H9 (cell line): ENCODE data around the gene NXN. TPM values are rescaled to one million over a fixed set of nuclear protein-coding genes. Genes with fewer than 3 reads are reported as not detected.
A peak's percentile ranks its signal among the peaks of the same experiment; 100 is the strongest.

Experiments used
- DNase-seq: peaks from one replicate; pipeline ENCODE4 v3.0.0-alpha.2; 2017
- H2AFZ ChIP-seq: one replicate; pipeline ENCODE4 v1.6.1; 2013; ENCODE audit warnings: mild to moderate bottlenecking, low read length, control low read depth, moderate library complexity
- H2AK5ac ChIP-seq: 2 replicates; pipeline ENCODE4 v1.6.1; 2013; ENCODE audit warnings: low read length, control low read depth, mixed read lengths; ENCODE audit not compliant: insufficient read length
- H2BK120ac ChIP-seq: one replicate; pipeline ENCODE4 v1.6.1; 2013; ENCODE audit warnings: low read depth, mild to moderate bottlenecking, low read length, control low read depth, inconsistent platforms; ENCODE audit not compliant: poor library complexity, severe bottlenecking
- H2BK12ac ChIP-seq: 2 replicates; pipeline ENCODE4 v1.6.1; 2013; ENCODE audit warnings: low read length, control low read depth, mixed read lengths, low read depth; ENCODE audit not compliant: insufficient read length
- H2BK15ac ChIP-seq: 2 replicates; pipeline ENCODE4 v1.6.1; 2013; ENCODE audit warnings: low read depth, low read length, control low read depth
- H2BK20ac ChIP-seq: one replicate; pipeline ENCODE4 v1.6.1; 2013; ENCODE audit warnings: low read depth, mild to moderate bottlenecking, low read length, control low read depth, inconsistent platforms; ENCODE audit not compliant: poor library complexity, severe bottlenecking
- H2BK5ac ChIP-seq: 2 replicates; pipeline ENCODE4 v1.6.1; 2013; ENCODE audit warnings: low read length, control low read depth, mixed read lengths; ENCODE audit not compliant: insufficient read length
- H3K14ac ChIP-seq: 2 replicates; pipeline ENCODE4 v1.6.1; 2013; ENCODE audit warnings: low read length, control low read depth; ENCODE audit not compliant: insufficient read depth
- H3K18ac ChIP-seq: 2 replicates; pipeline ENCODE4 v1.6.1; 2013; ENCODE audit warnings: low read depth, mild to moderate bottlenecking, mixed read lengths, low read length, control low read depth; ENCODE audit not compliant: insufficient read length
- H3K23ac ChIP-seq: 2 replicates; pipeline ENCODE4 v1.6.1; 2013; ENCODE audit warnings: low read length, control low read depth, mixed read lengths, low read depth; ENCODE audit not compliant: insufficient read length
- H3K23me2 ChIP-seq: 2 replicates; pipeline ENCODE4 v1.6.1; 2013; ENCODE audit warnings: low read depth, mild to moderate bottlenecking, mixed read lengths, low read length, control low read depth; ENCODE audit not compliant: insufficient read length, poor library complexity, severe bottlenecking
- H3K27ac ChIP-seq: 2 replicates; pipeline ENCODE4 v1.5.1; 2013; ENCODE audit warnings: low read length, control low read depth, mixed read lengths, low read depth; ENCODE audit not compliant: insufficient read length
- H3K27me3 ChIP-seq: 2 replicates; pipeline ENCODE4 v1.6.1; 2013; ENCODE audit warnings: low read length, control low read depth, inconsistent platforms; ENCODE audit not compliant: insufficient read depth
- H3K4ac ChIP-seq: 2 replicates; pipeline ENCODE4 v1.6.1; 2013; ENCODE audit warnings: low read depth, mild to moderate bottlenecking, control low read depth, inconsistent platforms, low read length, moderate library complexity
- H3K4me1 ChIP-seq: 2 replicates; pipeline ENCODE4 v1.6.1; 2013; ENCODE audit warnings: low read length, control low read depth, inconsistent platforms; ENCODE audit not compliant: insufficient read depth
- H3K4me2 ChIP-seq: 2 replicates; pipeline ENCODE4 v1.6.1; 2013; ENCODE audit warnings: low read length, control low read depth, mixed read lengths; ENCODE audit not compliant: insufficient read length, insufficient read depth
- H3K56ac ChIP-seq: 2 replicates; pipeline ENCODE4 v1.6.1; 2013; ENCODE audit warnings: low read depth, mild to moderate bottlenecking, mixed read lengths, low read length, control low read depth; ENCODE audit not compliant: insufficient read length
- H3K79me1 ChIP-seq: 2 replicates; pipeline ENCODE4 v1.6.1; 2013; ENCODE audit warnings: low read depth, mild to moderate bottlenecking, moderate library complexity, low read length, control low read depth, inconsistent platforms; ENCODE audit not compliant: insufficient read depth, poor library complexity, severe bottlenecking
- H3K79me2 ChIP-seq: 2 replicates; pipeline ENCODE4 v1.6.1; 2013; ENCODE audit warnings: low read length, control low read depth, inconsistent platforms; ENCODE audit not compliant: insufficient read depth
- H3K9ac ChIP-seq: 2 replicates; pipeline ENCODE4 v1.6.1; 2013; ENCODE audit warnings: low read length, control low read depth, mixed read lengths; ENCODE audit not compliant: insufficient read length; ENCODE audit errors: extremely low read depth
- H3K9me3 ChIP-seq: one replicate; pipeline ENCODE4 v1.6.1; 2013; ENCODE audit warnings: low read depth, low read length, inconsistent platforms; ENCODE audit not compliant: control insufficient read depth
- H3T11ph ChIP-seq: one replicate; pipeline ENCODE4 v1.6.1; 2013; ENCODE audit warnings: mild to moderate bottlenecking, low read length, control low read depth, inconsistent platforms
- H4K20me1 ChIP-seq: one replicate; pipeline ENCODE4 v1.6.1; 2013; ENCODE audit not compliant: control insufficient read depth, insufficient read length, insufficient read depth
- H4K5ac ChIP-seq: 2 replicates; pipeline ENCODE4 v1.6.1; 2013; ENCODE audit warnings: low read depth, mild to moderate bottlenecking, mixed read lengths, low read length, control low read depth; ENCODE audit not compliant: insufficient read length
- H4K8ac ChIP-seq: replicated peaks from 2 replicates; pipeline ENCODE4 v1.6.1; 2013; ENCODE audit warnings: low read length, control low read depth, mixed read lengths, low read depth; ENCODE audit not compliant: insufficient read length
- H4K91ac ChIP-seq: 2 replicates; pipeline ENCODE4 v1.6.1; 2013; ENCODE audit warnings: low read depth, mild to moderate bottlenecking, moderate library complexity, mixed read lengths, low read length, control low read depth; ENCODE audit not compliant: insufficient read length
- H3K27ac Mint-ChIP-seq, 3 experiments: 2 replicates in 2 of 3; 3 replicates in 1 of 3; pipeline ENCODE4 v1.8.0; 2020 to 2021; ENCODE audit warnings: mixed read lengths in 3 of 3, mild to moderate bottlenecking in 1 of 3, moderate library complexity in 1 of 3
- H3K27me3 Mint-ChIP-seq: 2 replicates; pipeline ENCODE4 v1.8.0; 2021; ENCODE audit warnings: low read depth, mild to moderate bottlenecking, moderate library complexity, mixed read lengths
- H3K36me3 Mint-ChIP-seq, 3 experiments: 2 replicates in 2 of 3; 3 replicates in 1 of 3; pipeline ENCODE4 v1.8.0; 2020 to 2021; ENCODE audit warnings: low read depth in 3 of 3, mixed read lengths in 3 of 3; ENCODE audit not compliant: insufficient read depth in 1 of 3
- H3K4me1 Mint-ChIP-seq, 2 experiments: 2 replicates each; pipeline ENCODE4 v1.8.0; 2020; ENCODE audit warnings: mixed read lengths in 2 of 2
- H3K4me3 Mint-ChIP-seq, 2 experiments: 2 replicates in 1 of 2; 3 replicates in 1 of 2; pipeline ENCODE4 v1.8.0; 2020 to 2021; ENCODE audit warnings: mild to moderate bottlenecking in 2 of 2, mixed read lengths in 2 of 2, moderate library complexity in 1 of 2
- H3K9me3 Mint-ChIP-seq, 2 experiments: 2 replicates in 1 of 2; 3 replicates in 1 of 2; pipeline ENCODE4 v1.8.0; 2020; ENCODE audit warnings: mild to moderate bottlenecking in 2 of 2, mixed read lengths in 2 of 2, moderate library complexity in 1 of 2
- CTCF ChIP-seq: fragments of 200-600 bp; sonication (generic); conservative IDR thresholded peaks from 3 replicates; pipeline ENCODE4 v1.8.0; 2021; ENCODE audit warnings: antibody characterized with exemption, mild to moderate bottlenecking
- WGBS: extraction: QIAGEN DNeasy Blood & Tissue Kit; methylation state at CpG from one replicate; pipeline ENCODE4 v1.1.7; 2013; ENCODE audit warnings: missing lambda C conversion rate, low lambda C conversion rate, mixed read lengths; ENCODE audit not compliant: insufficient read length; ENCODE audit errors: extremely low coverage; 5-methylcytosine and 5-hydroxymethylcytosine counted together
- total RNA-seq: library from RNA; stranded (reverse); gene quantifications from 2 replicates; pipeline ENCODE4 v1.2.1, GENCODE V29; 2021

NXN gene
- total RNA-seq, 1 experiment from 2014 or later = 93.6 TPM

DNA sequence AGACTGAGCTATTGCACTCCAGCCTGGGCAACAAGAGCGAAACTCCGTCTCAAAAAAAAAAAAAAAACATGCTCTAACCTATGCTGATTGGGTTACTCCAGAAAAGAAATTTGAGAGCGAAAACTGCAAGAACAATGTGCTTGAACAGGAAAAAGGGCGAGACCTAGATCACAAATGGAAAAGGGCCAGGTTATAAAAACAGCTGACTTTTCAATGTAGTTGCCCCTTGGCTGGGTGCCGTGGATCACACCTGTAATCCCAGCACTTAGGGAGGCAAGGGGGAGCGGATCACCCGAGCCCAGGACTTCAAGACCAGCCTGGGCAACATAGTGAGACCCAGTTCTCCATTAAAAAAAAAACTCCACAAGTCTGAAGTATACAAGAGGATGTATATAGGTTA, 148.6 kb downstream of the NXN start:
- Histone ChIP-seq H2BK5ac (no peak overlapping the region), H3K79me1 (peaks cover 3% of the 10 kb centered on the region), H3K4me1 (peaks cover 2% of the 10 kb centered on the region; the same call in 1 of the 2 replicates), H3K23ac (no peak overlapping the region), H2BK15ac (no peak overlapping the region), H3K56ac (no peak overlapping the region), H4K8ac (no peak overlapping the region), H3K18ac (no peak overlapping the region), H3K79me2 (peaks cover 2% of the 10 kb centered on the region; the same call in 1 of the 2 replicates), H2BK20ac (no peak overlapping the region), H4K5ac (no peak overlapping the region), H3K23me2 (no peaks in the 10 kb centered on the region), H3K4me2 (no peak overlapping the region), H4K20me1 (no peaks in the 10 kb centered on the region), H3K4ac (no peak overlapping the region), H3K9me3 (no peaks in the 10 kb centered on the region), H3K14ac (no peak overlapping the region), H2BK120ac (no peak overlapping the region), H3K9ac (no peak overlapping the region), H2BK12ac (no peak overlapping the region), H3T11ph (no peak overlapping the region), H2AFZ (no peak overlapping the region), H3K27me3 (no peaks in the 10 kb centered on the region), H2AK5ac (no peak overlapping the region), H3K27ac (no peak overlapping the region), H4K91ac (no peak overlapping the region)
- Mint-ChIP-seq H3K36me3 (peaks cover 8 to 9% (median 9%) of the 10 kb centered on the region in 3 experiments; a peak in 6 of 7 replicates), H3K4me3 (no peak overlapping the region), H3K4me1 (peaks cover 5 to 11% of the 10 kb centered on the region in 2 experiments), H3K27me3 (no peaks in the 10 kb centered on the region), H3K27ac (peak overlapping the region in 1 of 3 experiments; percentile 30; a peak in 1 of 7 replicates), H3K9me3 (peaks cover 0 to 3% of the 10 kb centered on the region in 2 experiments; a peak in 2 of 5 replicates)
- DNase-seq = no peak
- TF ChIP-seq CTCF = no peak
- WGBS = no CpG with 5 or more reads among the region's 7 CpGs
